ENCODE data around the gene RCHY1. TPM values are rescaled to one million over a fixed set of nuclear protein-coding genes. Genes with fewer than 3 reads are reported as not detected.

The RCHY1 gene
- total RNA-seq, 2 experiments from 2014 or later = 31.3 to 34.6 TPM

DNA sequence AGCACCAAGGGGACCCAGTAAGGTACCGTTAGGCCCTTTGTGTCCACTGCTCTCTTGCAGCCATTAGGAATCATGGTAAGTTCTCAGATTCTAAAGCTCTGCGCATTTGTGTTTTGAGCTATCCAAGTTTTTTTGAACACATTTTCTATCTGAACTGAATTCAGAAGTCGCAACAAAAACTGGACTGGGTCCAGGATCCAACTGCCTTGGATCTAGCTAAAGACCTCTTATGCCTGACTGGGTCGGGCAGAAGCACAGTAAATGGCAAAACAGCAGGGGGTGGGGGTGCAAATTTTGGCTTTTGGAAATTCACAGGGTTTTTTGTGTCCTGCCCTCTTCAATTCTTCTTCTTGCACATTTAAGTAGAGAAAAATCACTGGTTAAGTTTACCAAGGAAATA is 30.0 kb downstream of the RCHY1 start:
- Mint-ChIP-seq H3K27me3 (ENCODE audit: low read depth) (no peaks in the 10 kb centered on the region), H3K27ac (no peak overlapping the region), H3K9me3 (no peaks in the 10 kb centered on the region), H3K4me1 (ENCODE audit: low read depth) (no peaks in the 10 kb centered on the region), H3K36me3 (ENCODE audit: low read depth) (peaks cover 41% of the 10 kb centered on the region), H3K4me3 (no peak overlapping the region)
- CTCF ChIA-PET = no interaction called here
- intact Hi-C loops (cut with micrococcal nuclease) = no loop called here
- DNase-seq = no peak

DNA sequence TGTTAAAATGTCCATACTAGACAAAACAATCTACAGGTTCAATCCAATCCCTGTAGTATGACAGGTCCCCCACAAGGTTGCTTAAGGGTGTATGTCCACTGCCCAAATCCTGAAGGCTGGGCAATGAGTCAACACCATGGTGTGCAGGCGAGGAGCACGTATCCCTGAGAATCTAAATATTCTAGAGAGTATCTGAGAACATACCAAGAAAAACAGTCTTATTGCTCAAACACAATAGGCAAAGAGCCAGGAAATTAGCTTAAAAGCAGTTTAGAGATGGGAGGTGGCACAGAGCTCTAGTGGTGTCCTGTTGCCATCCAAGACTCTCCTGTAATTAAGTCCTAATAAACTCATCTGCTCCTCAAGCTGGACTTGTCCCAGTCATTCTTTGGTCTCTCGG is 37.0 kb downstream of the RCHY1 start:
- H3K36me3 Mint-ChIP-seq (ENCODE audit: low read depth) = peaks cover 56% of the 10 kb centered on the region
- no peaks in the 10 kb centered on the region for H3K27me3 Mint-ChIP-seq (ENCODE audit: low read depth)
- peaks cover 15% of the 10 kb centered on the region for H3K9me3 Mint-ChIP-seq
- no peak overlapping the region for H3K27ac Mint-ChIP-seq
- CTCF ChIA-PET = no interaction called here
- intact Hi-C loops (cut with micrococcal nuclease) = no loop called here
- H3K4me1 Mint-ChIP-seq (ENCODE audit: low read depth) = no peaks in the 10 kb centered on the region
- no peak for DNase-seq
- H3K4me3 Mint-ChIP-seq = no peak overlapping the region

DNA sequence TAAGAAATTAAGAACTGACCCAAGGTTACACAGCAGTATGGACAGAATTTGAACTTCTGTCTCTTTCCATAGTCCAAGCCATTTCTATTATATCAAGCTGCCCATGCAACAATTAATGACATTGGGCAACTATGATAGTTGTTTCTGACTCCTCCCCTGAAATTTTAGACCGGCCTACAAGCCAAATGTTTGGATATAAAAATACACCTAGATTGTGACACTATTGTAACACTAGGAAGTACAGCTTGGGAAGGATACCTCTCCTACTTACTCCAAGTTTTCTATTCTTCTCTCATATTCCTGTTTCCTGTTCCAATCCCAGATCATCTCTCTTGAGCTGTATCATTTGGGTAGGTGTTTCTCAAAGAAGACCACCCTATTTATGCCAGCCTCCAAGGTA is 43.5 kb downstream of the RCHY1 start:
- H3K27ac Mint-ChIP-seq = no peak overlapping the region
- H3K4me1 Mint-ChIP-seq (ENCODE audit: low read depth) = no peaks in the 10 kb centered on the region
- H3K27me3 Mint-ChIP-seq (ENCODE audit: low read depth) = no peaks in the 10 kb centered on the region
- no peaks in the 10 kb centered on the region for H3K9me3 Mint-ChIP-seq
- intact Hi-C loops (cut with micrococcal nuclease) = no loop called here
- peaks cover 5% of the 10 kb centered on the region for H3K36me3 Mint-ChIP-seq (ENCODE audit: low read depth)
- DNase-seq = no peak
- H3K4me3 Mint-ChIP-seq = no peak overlapping the region
- CTCF ChIA-PET = no interaction called here

DNA sequence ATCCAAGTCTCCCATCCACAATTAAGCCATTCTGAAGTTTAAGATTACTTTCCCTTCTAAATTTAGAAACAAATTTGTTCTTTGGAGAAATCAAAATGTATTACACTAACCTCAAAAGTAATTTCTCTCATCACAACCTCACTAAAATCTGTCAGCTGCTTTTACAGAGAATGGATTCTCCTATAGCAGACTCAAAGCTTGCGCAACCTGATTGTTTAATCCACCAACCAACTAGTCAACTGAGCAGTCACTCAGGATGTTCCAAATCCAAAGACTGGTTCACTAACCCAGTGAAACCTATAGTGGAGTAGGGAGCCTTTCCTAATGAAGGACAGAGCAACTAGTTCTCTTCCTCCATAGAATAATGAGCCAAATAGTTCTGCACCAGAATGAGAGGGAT is 44.3 kb downstream of the RCHY1 start:
- intact Hi-C loops (cut with micrococcal nuclease) = no loop called here
- Mint-ChIP-seq H3K4me1 (ENCODE audit: low read depth) (no peaks in the 10 kb centered on the region), H3K27me3 (ENCODE audit: low read depth) (no peaks in the 10 kb centered on the region), H3K27ac (no peak overlapping the region), H3K36me3 (ENCODE audit: low read depth) (peaks cover 2% of the 10 kb centered on the region), H3K4me3 (no peak overlapping the region), H3K9me3 (no peaks in the 10 kb centered on the region)
- no peak for DNase-seq
- CTCF ChIA-PET = no interaction called here

DNA sequence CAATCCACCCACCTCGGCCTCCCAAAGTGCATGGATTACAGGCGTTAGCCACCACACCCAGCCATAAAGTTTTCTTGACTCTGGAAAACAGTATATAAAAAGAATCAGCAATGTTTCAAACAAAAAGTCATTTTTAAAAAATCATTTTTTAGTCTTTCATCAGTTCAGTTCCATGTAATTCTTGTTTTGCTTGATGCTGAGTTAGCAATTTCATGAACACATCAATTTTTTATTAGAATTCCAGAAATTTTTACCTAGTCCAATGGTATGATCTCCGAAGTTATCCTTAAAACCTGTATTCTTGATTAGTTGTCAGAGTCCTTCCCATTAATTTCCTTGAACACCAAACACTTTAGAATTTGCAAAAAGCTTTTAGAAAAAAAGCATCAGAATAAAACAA is 56.8 kb downstream of the RCHY1 start:
- Mint-ChIP-seq H3K36me3 (ENCODE audit: low read depth) (no peaks in the 10 kb centered on the region), H3K27me3 (ENCODE audit: low read depth) (peaks cover 10% of the 10 kb centered on the region), H3K27ac (no peak overlapping the region), H3K4me3 (no peak overlapping the region), H3K9me3 (no peaks in the 10 kb centered on the region), H3K4me1 (ENCODE audit: low read depth) (no peaks in the 10 kb centered on the region)
- CTCF ChIA-PET = no interaction called here
- DNase-seq = no peak
- intact Hi-C loops (cut with micrococcal nuclease) = no loop called here

DNA sequence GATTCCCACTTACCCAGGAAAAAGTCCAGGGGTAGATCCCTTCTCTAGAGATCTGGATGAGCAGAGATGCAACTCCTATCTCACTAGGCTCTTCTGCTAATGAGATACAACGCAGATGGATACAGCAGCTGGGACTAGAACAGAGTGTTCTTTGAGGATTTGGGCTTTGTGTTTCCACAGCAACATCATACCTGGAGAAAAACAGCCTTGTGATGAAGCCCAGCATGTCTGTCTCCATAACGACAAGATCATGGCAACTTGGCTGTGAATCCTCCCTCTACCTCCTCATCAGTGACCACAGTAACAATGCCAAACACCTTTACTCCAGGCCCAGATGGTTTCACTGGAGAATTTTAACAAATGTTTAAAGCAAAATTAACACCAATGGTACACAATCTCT is 80.1 kb downstream of the RCHY1 start:
- Mint-ChIP-seq H3K36me3 (ENCODE audit: low read depth) (peaks cover 2% of the 10 kb centered on the region), H3K27ac (no peak overlapping the region), H3K4me3 (no peak overlapping the region), H3K9me3 (peaks cover 9% of the 10 kb centered on the region), H3K4me1 (ENCODE audit: low read depth) (no peaks in the 10 kb centered on the region), H3K27me3 (ENCODE audit: low read depth) (peaks cover 24% of the 10 kb centered on the region)
- no peak for DNase-seq
- intact Hi-C loops (cut with micrococcal nuclease) = no loop called here
- CTCF ChIA-PET = no interaction called here

DNA sequence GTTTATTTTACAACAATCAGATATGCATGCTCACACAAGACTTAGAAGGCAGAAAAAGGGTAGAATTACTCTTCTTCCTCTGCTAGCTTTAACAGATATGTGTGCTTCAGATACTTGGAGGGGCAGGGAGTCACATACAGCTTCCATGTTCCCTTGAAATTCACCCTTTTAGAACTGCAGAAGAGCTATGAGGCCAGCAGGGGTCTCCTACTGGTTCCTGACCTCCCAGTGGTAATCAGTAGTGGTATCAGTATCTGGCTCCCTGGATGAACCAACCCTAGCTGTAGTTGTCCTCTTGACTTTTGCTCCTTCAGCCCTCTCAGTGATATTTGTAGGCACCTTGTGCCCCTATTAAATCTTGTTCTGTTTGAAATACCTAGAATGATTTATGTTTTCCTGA is 81.5 kb downstream of the RCHY1 start:
- no peak overlapping the region for H3K27ac Mint-ChIP-seq
- CTCF ChIA-PET = interaction anchor here (0.9 kb wide), 1 partner anchor 415 kb away, joined by 3 read pairs; no protein-coding TSS in a partner anchor
- peaks cover 8% of the 10 kb centered on the region for H3K9me3 Mint-ChIP-seq
- peak; percentile 5 for DNase-seq
- H3K36me3 Mint-ChIP-seq (ENCODE audit: low read depth) = peaks cover 2% of the 10 kb centered on the region
- H3K4me3 Mint-ChIP-seq = no peak overlapping the region
- peaks cover 24% of the 10 kb centered on the region for H3K27me3 Mint-ChIP-seq (ENCODE audit: low read depth)
- intact Hi-C loops (cut with micrococcal nuclease) = no loop called here
- no peaks in the 10 kb centered on the region for H3K4me1 Mint-ChIP-seq (ENCODE audit: low read depth)

DNA sequence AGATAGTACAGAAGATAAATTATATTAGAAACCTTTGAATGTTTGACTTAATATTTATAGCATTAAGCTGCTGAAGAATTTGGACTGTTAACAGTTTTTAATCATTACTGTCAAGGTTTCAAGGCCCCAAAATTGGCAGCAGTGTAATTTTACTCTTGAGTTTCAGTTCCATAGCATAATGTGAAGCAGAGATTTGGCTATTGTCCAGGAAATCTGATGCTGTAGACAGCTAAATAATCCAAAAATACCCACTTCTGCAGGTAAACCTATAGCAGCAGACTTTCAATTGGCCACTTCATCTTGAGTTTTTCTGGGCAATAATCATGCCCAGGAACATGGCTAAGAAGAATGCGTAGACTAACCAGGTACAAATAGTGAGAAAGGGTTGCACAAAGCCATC is 85.0 kb downstream of the RCHY1 start:
- intact Hi-C loops (cut with micrococcal nuclease) = no loop called here
- Mint-ChIP-seq H3K36me3 (ENCODE audit: low read depth) (no peaks in the 10 kb centered on the region), H3K27me3 (ENCODE audit: low read depth) (peaks cover 10% of the 10 kb centered on the region), H3K9me3 (peaks cover 2% of the 10 kb centered on the region), H3K4me1 (ENCODE audit: low read depth) (no peaks in the 10 kb centered on the region), H3K4me3 (no peak overlapping the region), H3K27ac (no peak overlapping the region)
- DNase-seq = no peak
- CTCF ChIA-PET = interaction anchor here (0.6 kb wide), 1 partner anchor 803 kb away, joined by 3 read pairs; no protein-coding TSS in a partner anchor

Other genes with a start within 250 kb of the RCHY1 start
- 10 to 100 TPM; 14.3 to 15.4 TPM for gene THAP6, start 70 bp upstream of the RCHY1 start, total RNA-seq
- gene ODAPH, start 41.7 kb upstream of the RCHY1 start, total RNA-seq = not detected
- gene CDKL2, start 116.1 kb upstream of the RCHY1 start, total RNA-seq = 1 to 10 TPM in 1 of 2 experiments, under 1 TPM in 1; 0.79 to 1.2 TPM
- 100 to 1,000 TPM; 134 to 144 TPM for gene G3BP2, start 159.0 kb upstream of the RCHY1 start, total RNA-seq
- 10 to 100 TPM; 42.1 to 42.4 TPM for gene USO1, start 210.2 kb upstream of the RCHY1 start, total RNA-seq